Endodermal cell (in vitro differentiated cells): Measurements from ENCODE around the gene RAB4A. TPM values are rescaled to one million over a fixed set of nuclear protein-coding genes. Genes with fewer than 3 reads are reported as not detected.

Experiments
- DNase-seq: peaks from one replicate; pipeline ENCODE4 v3.0.0-alpha.2; 2017
- H3K27ac ChIP-seq: 2 replicates; pipeline ENCODE4 v1.5.1; 2013; ENCODE audit warnings: mild to moderate bottlenecking, low read depth, low read length, moderate library complexity
- H3K27me3 ChIP-seq: 2 replicates; pipeline ENCODE4 v1.6.1; 2013; ENCODE audit warnings: mild to moderate bottlenecking, low read length, moderate library complexity; ENCODE audit not compliant: insufficient read depth, control insufficient read depth, poor library complexity, severe bottlenecking
- H3K36me3 ChIP-seq: 2 replicates; pipeline ENCODE4 v1.7.0; 2013; ENCODE audit warnings: mild to moderate bottlenecking, low read length, moderate library complexity; ENCODE audit not compliant: control insufficient read depth, insufficient read depth
- H3K4me1 ChIP-seq: one replicate; pipeline ENCODE4 v1.7.0; 2013; ENCODE audit warnings: low read length; ENCODE audit not compliant: control insufficient read depth, insufficient read depth
- H3K4me3 ChIP-seq: 2 replicates; pipeline ENCODE4 v1.5.1; 2013; ENCODE audit warnings: mild to moderate bottlenecking, low read length, moderate library complexity
- H3K9ac ChIP-seq: 2 replicates; pipeline ENCODE4 v1.6.1; 2013; ENCODE audit warnings: mild to moderate bottlenecking, low read length, moderate library complexity; ENCODE audit not compliant: poor library complexity, severe bottlenecking; ENCODE audit errors: extremely low read depth
- H3K9me3 ChIP-seq: 2 replicates; pipeline ENCODE4 v1.6.1; 2013; ENCODE audit warnings: mild to moderate bottlenecking, low read length, moderate library complexity; ENCODE audit not compliant: control insufficient read depth
- H3K27ac Mint-ChIP-seq: 2 replicates; pipeline ENCODE4 v1.8.0; 2020; ENCODE audit warnings: mixed read lengths
- H3K27me3 Mint-ChIP-seq: 2 replicates; pipeline ENCODE4 v1.8.0; 2021; ENCODE audit warnings: mild to moderate bottlenecking, mixed read lengths; ENCODE audit not compliant: insufficient read depth
- H3K36me3 Mint-ChIP-seq: 2 replicates; pipeline ENCODE4 v1.8.0; 2020; ENCODE audit warnings: low read depth, mixed read lengths
- H3K4me1 Mint-ChIP-seq: 2 replicates; pipeline ENCODE4 v1.8.0; 2020; ENCODE audit warnings: mixed read lengths
- H3K4me3 Mint-ChIP-seq: 2 replicates; pipeline ENCODE4 v1.8.0; 2020; ENCODE audit warnings: mild to moderate bottlenecking, moderate library complexity, mixed read lengths
- H3K9me3 Mint-ChIP-seq: 2 replicates; pipeline ENCODE4 v1.8.0; 2020; ENCODE audit warnings: mild to moderate bottlenecking, mixed read lengths
- WGBS, 2 experiments: methylation state at CpG; one replicate each; pipeline versions ENCODE4 v1.1.5 to v1.1.7; 2013; ENCODE audit warnings: missing lambda C conversion rate in 2 of 2, mixed read lengths in 1 of 2; ENCODE audit not compliant: insufficient coverage in 1 of 2, insufficient read length in 1 of 2; 5-methylcytosine and 5-hydroxymethylcytosine counted together
- total RNA-seq, 2 donors: library from RNA; stranded (reverse); fragmentation: NEBNext Ultra II Directional in 1 of 2; extraction: Animal tissue kit (Norgen Biotek cat#: 25700) in 1 of 2; gene quantifications; 2 replicates in 1 of 2; 3 replicates in 1 of 2; pipeline ENCODE4 v1.2.1, GENCODE V29; 2021
- TF ChIP-seq, protein P1 (sequence below): fragments of 200-600 bp; sonication (generic); conservative IDR thresholded peaks from 2 replicates; pipeline ENCODE4 v1.5.0; 2021; ENCODE audit warnings: antibody characterized with exemption, mild to moderate bottlenecking

The RAB4A gene
- total RNA-seq, 2 donors from 2014 or later, result 46.2 to 48.9 TPM

DNA sequence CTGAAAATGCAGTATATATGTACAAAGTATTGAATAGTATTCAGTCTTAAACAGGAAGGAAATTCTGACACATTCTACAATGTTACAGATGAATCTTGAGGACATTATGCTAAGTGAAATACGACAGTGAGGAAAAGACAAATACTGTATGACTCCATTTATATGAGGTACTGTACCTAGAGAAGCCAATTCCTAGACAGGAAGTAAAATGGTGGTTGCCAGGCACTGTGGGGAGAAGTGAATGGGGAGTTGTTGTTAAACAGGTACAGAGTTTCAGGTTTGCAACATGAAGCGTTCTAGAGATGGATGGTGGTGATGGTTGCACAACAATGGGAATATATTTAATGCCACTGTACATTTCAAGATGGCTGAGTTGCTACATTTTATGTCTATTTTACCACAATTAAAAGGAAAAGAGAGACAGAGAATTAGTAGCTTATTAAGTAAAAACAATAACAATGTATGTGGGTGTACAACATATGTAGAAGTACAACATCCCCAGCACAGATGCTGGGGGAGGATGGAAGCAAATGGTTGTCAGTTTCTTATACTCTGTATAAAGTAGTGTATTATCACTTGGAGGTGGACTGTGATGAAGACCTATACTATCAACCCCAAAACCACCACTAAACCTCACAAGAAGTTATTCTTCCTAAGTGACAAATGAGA lies 3.9 kb upstream of the RAB4A start:
- no peaks in the 10 kb centered on the region for H3K36me3 ChIP-seq
- no peak overlapping the region for H3K27ac ChIP-seq
- H3K36me3 Mint-ChIP-seq, result peaks cover 10% of the 10 kb centered on the region
- no peaks in the 10 kb centered on the region for H3K27me3 Mint-ChIP-seq
- DNase-seq, result no peak
- H3K9ac ChIP-seq, result no peak overlapping the region
- TF ChIP-seq, protein P1, sequence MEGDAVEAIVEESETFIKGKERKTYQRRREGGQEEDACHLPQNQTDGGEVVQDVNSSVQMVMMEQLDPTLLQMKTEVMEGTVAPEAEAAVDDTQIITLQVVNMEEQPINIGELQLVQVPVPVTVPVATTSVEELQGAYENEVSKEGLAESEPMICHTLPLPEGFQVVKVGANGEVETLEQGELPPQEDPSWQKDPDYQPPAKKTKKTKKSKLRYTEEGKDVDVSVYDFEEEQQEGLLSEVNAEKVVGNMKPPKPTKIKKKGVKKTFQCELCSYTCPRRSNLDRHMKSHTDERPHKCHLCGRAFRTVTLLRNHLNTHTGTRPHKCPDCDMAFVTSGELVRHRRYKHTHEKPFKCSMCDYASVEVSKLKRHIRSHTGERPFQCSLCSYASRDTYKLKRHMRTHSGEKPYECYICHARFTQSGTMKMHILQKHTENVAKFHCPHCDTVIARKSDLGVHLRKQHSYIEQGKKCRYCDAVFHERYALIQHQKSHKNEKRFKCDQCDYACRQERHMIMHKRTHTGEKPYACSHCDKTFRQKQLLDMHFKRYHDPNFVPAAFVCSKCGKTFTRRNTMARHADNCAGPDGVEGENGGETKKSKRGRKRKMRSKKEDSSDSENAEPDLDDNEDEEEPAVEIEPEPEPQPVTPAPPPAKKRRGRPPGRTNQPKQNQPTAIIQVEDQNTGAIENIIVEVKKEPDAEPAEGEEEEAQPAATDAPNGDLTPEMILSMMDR, result no peak
- H3K4me3 Mint-ChIP-seq, result no peak overlapping the region
- WGBS, 2 experiments, result 98% methylated on average over 2 of the region's 2 CpGs; no CpG with 5 or more reads in 1 of the 2 experiments
- H3K9me3 ChIP-seq, result peaks cover 4% of the 10 kb centered on the region
- peaks cover 4% of the 10 kb centered on the region for H3K4me1 Mint-ChIP-seq
- no peak overlapping the region for H3K27ac Mint-ChIP-seq
- H3K9me3 Mint-ChIP-seq, result peaks cover 6% of the 10 kb centered on the region
- H3K27me3 ChIP-seq, result no peaks in the 10 kb centered on the region
- H3K4me1 ChIP-seq, result no peaks in the 10 kb centered on the region
- H3K4me3 ChIP-seq, result no peak overlapping the region

DNA sequence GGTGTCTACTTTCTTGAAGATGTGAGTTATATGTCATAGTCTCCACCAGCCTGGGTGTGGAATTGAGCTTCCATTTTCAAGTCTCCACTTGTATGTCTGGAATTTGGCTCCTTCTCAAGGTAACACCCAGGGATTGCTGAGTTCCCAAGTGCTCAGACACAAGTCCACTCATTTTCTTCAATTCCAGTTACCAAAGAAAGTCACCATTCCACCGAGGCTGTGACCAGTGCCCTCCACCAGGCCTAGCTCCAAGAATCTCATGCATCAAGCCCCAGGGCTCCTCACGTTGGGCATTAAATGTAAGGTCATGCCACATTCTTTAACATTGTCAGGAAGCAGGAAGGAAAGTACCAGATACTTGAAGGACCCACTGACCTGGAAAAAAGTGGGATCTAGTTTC lies 2.4 kb upstream of the RAB4A start:
- Histone ChIP-seq H3K4me1 (no peaks in the 10 kb centered on the region), H3K27me3 (no peaks in the 10 kb centered on the region), H3K9me3 (peaks cover 4% of the 10 kb centered on the region), H3K4me3 (no peak overlapping the region), H3K36me3 (no peaks in the 10 kb centered on the region), H3K9ac (no peak overlapping the region), H3K27ac (no peak overlapping the region)
- H3K4me3 Mint-ChIP-seq, result no peak overlapping the region
- H3K4me1 Mint-ChIP-seq, result peaks cover 15% of the 10 kb centered on the region
- peaks cover 6% of the 10 kb centered on the region for H3K9me3 Mint-ChIP-seq
- TF ChIP-seq, protein P1, result no peak
- H3K27me3 Mint-ChIP-seq, result no peaks in the 10 kb centered on the region
- no peak overlapping the region for H3K27ac Mint-ChIP-seq
- DNase-seq, result no peak
- peaks cover 10% of the 10 kb centered on the region for H3K36me3 Mint-ChIP-seq
- whole genome bisulfite sequencing, 2 experiments, result 83 to 86% methylated on average over 2 of the region's 2 CpGs

DNA sequence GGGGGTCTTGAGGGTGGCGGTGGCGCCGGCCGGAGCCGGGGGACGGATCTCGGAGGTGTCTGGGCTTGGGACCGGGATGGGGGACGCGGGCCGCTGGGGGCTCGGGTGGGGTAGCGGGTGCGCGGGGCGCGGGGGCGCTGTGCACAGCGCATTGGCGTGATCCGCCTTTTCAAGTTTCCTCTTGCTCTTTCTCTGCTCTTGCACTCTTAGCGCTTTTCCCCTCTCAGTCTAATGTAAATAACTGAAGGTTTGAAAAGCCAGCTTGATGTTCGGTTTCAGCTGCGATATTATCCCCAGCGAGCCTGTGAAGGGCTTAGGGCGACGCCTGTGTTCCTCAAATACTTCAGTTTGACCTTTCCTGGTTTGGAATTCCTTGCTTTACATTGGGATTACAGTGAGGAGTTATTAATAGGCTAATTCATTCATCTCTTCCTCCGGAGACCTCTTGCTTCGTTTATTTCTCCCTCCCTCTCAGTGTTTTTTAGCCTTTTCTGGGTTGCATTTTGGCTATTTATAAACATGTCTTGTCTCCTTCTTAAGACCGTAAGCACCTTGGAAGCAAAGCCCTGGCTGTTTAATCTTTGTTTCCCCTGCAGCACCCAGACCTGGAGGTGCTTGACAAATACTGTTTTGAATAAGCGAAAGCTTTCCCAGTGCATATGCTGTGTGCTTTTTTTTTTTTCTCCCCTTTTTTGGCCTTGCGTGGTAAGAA lies 693 bp downstream of the RAB4A start:
- Mint-ChIP-seq H3K4me1 (peaks cover 19% of the 10 kb centered on the region), H3K27ac (peak overlapping the region; percentile 82), H3K9me3 (peaks cover 6% of the 10 kb centered on the region), H3K4me3 (peak overlapping the region; percentile 80), H3K36me3 (peaks cover 13% of the 10 kb centered on the region), H3K27me3 (no peaks in the 10 kb centered on the region)
- TF ChIP-seq, protein P1, result no peak
- Histone ChIP-seq H3K36me3 (no peaks in the 10 kb centered on the region), H3K27me3 (no peaks in the 10 kb centered on the region), H3K4me3 (peak overlapping the region; percentile 92), H3K9ac (peak overlapping the region; percentile 51), H3K4me1 (no peaks in the 10 kb centered on the region), H3K9me3 (peaks cover 4% of the 10 kb centered on the region), H3K27ac (no peak overlapping the region)
- 2 to 10% methylated on average over 8 to 31 of the region's 32 CpGs for WGBS, 2 experiments
- DNase-seq, result no peak
